Limb (tissue), 2 donors: Measurements from ENCODE around the gene NPLOC4.
"Not testable (repeated sequence)": the region's sequence is repeated elsewhere in the genome, so short reads cannot be mapped to it uniquely, and the experiment has no call there.

Source experiments
- DNase-seq, 2 donors: peaks; one replicate each; pipeline ENCODE4 v3.0.0-alpha.2; 2016; ENCODE audit errors: extremely low spot score in 2 of 2

Gene NPLOC4

DNA sequence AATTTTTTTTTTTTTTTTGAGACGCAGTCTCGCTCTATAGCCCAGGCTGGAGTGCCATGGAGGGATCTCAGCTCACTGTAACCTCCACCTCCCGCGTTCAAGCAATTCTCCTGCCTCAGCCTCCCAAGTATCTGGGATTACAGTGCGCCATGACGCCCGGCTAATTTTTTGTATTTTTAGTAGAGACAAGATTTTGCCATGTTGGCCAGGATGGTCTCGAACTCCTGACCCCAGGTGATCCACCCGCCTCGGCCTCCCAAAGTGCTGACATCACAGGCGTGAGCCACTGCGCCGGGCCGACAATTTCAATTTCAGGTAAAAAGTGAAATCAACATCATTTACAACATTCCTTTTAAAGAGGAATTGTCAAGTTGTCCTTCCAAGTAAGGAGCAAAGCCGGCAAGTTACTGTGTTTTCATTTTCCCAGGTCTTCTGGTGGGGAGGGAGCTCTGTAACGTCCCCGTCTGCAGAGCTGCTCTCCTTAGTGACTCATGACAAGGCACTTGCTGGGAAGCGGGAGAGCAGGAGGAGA lies 873 bp downstream of the NPLOC4 start:
- no peak for DNase-seq

DNA sequence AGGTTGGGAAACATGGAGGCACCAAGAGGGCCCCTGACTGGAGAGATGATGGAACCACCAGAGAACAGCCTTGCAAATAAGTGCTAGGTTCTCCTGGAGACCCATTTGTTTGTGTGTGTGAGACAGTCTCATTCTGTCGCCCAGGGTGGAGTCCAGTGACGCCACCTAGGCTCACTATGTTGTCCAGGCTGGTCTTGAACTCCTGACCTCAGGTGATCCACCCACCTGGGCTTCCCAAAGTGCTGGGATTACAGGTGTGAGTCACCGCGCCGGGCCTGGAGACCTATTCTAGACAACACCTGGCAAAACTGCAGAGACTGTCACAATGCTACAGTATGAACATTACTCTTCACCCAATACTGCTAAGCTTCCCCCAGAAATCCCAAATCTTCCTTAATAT lies 1.5 kb downstream of the NPLOC4 start:
- DNase-seq: no peak

DNA sequence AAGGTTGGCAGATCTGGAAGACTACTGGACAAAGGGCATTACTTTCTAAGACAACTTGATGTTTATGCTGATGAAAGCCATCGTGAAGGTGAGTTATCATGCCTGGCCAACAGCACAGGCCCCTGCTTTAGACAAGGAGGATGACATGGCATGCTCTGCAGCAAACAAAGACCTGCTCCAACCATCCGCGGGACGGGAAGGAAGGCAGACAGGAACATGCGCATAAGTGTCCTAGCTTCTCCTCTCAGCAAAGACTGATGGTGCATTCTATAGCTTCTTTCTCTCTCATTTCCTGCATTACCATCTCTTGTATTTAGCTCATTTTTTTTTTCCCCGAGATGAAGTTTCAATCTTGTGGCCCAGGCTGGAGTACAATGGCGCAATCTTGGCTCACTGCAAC lies 5.4 kb downstream of the NPLOC4 start:
- DNase-seq: no peak

DNA sequence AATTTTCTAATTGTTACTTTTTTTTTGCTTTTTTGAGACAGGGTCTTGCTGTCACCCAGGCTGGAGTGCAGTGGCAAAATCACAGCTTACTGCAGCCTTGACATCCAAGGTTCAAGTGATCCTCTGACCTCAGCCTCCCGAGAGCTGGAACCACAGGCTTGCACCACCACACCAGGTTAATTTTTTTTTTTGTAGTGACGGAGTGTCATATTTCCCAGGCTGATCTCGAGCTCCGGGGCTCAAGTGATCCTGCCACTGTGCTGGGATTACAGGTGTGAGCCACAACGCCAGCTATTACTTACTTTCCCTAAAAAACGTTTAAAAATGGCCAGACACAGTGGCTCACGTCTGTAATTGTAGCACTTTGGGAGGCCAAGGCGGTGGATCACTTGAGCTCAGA lies 6.6 kb downstream of the NPLOC4 start:
- no peak for DNase-seq

DNA sequence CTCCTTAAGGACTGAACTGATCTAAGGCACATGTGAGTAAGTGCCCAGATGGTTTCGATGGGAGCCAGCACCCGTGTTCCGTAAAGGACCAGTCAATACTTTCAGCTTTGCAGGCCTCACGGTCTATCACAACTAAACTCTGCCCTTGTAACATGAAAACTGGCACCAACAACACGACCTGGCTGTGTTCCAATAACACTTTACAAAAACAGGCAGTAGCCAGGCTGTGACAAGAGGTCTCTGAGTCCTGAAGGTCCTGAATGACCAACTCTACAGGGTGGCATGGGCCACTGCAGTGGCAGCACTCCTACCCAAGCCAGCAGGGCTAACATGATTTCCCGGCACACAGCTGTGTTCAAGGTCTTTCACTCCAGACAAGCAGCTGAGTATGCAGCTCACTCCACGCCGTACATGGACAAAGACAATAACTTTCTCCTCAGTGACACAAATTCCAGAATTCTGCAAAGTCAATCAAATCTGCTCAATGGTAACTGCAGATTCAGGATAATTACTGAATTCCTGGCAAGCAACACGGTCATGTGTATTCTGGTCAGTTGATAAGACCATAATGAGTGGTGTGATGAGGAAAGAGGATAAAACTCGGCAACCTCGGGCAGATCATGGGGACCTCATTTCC lies 15.3 kb downstream of the NPLOC4 start:
- DNase-seq: no peak

DNA sequence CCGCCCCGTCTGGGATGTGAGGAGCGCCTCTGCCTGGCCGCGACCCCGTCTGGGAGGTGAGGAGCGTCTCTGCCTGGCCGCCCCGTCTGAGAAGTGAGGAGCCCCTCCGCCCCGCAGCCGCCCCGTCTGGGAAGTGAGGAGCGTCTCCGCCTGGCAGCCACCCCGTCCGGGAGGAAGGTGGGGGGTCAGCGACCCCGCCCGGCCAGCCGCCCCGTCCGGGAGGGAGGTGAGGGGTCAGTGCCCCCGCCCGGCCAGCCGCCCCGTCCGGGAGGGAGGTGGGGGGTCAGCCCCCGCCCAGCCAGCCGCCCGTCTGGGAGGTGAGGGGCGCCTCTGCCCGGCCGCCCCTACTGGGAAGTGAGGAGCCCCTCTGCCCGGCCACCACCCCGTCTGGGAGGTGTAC lies 18.6 kb downstream of the NPLOC4 start:
- not testable (repeated sequence) for DNase-seq

DNA sequence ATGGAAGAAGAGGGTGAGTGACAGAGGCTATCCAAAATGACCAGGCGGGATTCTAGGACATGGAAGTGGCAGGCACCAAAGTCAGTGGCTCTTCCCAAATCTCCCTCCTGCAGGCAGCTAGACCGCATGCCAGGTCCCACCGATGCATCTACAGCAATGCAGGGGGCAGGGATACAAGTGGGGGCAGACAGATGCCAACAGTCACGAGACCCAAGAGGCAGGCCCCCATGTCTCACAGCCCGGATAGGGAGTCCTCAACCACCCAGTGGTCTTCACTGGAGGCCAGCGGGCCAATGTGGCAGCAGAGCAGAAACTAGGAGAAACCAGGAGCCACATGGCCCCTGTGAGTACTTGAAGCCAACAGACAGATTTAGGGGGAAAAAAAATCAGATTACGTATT lies 20.0 kb downstream of the NPLOC4 start:
- no peak for DNase-seq

DNA sequence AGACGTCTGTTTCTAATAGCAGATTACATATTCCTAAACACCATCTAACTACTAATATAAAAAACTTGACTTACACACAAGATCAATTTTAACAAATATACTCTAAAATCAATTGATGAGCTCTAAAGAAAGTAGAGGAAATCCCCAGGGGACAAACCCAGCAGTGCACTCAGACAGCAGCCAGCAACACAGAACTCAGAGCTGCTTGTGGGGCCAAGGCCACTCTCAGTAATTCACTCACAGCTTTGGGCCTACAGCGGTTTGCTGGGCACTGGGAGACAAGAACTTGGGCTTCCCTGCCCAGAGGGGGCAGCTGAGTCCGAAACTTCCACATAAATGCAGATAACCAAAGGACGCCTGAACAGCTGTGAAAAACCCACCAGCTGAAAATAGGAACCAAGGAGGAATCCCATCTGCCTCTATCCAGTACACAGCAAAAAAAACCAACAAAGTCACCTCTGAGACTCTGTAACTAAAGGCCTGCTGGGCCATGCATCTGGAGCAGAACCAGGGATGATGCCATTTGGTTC lies 21.4 kb downstream of the NPLOC4 start:
- DNase-seq: no peak

DNA sequence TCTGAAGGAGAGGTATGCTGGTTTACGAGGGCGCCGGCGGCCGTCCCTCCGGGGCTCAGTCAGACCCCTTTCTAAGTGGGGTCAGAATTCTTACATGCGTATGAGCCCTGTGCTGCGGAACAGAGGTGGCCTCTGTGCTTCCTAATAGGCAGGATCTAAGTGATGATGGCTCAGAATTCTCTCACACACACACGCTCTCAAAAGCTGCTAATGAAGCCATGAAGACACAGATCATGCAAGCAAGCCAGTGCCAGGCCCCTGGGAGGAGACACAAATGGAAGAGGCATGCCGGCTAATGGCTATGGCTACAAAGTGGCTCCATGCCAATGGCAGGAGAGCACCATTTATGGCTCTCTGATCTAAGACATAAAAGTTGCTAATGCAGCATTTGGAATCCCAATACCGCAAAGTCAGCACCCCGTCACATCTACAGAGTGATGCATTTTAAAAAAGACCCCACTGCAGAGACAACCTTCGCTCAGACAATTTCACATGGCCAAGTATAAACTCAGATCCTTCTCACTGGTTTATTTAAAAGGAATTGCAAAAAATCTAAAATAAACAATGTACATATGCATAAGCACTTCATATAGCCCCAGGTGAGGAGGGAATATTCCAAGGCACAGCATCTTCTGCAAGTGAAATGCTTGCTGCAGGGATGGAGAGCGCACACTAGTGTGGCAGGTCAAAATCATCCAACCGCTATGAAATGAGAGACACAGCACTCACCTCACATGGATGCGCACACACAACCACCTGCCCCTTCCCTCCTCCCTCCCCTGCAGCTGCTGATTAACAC lies 24.5 kb downstream of the NPLOC4 start:
- DNase-seq: peak in 1 of 2 donors; percentile 34

DNA sequence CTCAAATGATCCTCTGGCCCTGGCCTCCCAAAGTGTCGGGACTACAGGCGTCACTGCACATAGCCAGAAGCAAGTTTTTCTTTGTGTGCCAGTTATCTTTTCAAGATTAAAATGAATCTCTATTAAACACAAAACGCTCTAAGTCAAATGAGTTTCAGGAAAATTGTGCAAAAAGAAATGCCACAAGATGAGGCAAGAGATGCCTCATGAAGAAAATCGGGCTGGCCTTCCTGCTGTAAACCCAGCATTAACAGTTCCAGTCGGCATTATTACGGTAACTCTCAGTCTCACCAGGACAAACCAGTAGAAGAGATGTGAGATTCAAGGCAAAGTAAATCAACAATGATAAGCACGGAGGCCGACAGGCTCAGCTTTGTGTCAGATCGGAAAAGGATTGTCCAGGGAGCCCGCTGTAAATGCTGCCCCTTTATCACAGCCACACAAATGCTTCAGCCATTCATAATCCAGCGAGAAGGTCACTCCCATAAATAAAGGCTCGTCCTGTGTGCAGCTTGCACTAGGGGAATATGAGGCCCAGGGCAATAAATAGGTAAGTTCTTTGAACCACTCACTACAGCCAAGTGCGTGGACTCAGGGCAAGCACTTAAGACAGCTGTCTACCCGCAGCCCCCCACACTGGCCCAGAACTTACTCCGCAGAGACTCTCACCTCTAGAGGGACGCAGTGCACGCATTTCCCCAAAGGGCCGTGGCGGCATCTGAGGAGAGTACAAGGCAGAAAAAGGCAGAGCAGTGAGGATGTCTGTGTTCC lies 27.2 kb downstream of the NPLOC4 start:
- DNase-seq: no peak

DNA sequence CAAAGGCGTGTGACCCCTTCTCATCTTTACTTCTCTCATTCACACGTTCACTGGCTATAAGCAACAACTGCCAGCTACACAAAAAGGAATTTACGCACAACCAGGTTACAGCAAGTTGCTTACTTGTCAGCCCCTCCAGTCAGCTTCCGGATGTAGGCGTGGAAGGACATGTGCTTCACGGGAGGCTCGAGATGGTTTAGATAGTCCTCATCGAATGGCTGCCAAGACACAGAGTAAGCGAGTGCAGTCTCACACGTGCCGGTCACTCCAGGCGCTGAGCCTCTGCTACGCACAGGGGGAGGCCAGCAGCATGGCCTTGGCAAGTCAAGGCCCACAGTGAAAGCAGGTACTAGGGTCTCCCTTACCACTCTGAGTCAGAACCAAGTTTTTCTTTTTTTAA lies 28.3 kb downstream of the NPLOC4 start:
- no peak for DNase-seq

DNA sequence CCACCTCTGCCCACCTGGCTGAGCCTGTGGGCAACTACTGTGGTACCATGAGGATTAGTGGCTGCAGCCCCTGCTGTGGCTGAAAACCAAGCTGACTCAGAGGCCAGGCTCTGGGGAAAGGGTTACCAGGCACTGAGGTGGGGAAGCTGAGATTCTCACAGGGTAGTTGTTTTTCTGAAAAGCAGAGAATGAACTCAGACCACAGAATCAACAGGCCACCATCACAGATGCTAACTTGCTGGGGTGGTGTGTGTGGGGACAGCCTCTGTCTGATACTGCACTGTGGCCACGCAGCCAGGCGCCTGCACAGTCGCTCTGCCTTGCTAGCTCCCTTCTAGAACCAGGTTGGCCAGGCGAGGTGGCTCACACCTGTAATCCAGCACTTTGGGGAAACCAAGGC lies 28.8 kb downstream of the NPLOC4 start:
- no peak for DNase-seq

DNA sequence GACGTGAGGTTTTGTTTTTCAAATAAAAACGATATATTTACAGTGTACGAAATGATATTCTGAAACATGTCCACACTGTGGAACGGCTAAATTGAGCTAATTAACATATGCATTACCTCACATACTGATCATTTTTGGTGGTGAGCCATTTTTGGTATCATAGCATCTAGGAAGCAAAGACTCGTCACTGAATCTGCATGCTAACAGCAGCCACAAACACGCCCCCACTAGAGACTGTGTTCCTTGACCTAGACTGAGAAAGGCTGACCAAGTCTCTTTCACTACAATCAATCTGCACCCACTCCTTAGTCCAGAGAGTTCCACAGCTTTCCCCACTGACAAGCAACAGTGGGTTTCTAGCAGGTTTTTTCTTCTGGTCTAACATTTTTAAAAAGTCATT lies 29.5 kb downstream of the NPLOC4 start:
- no peak for DNase-seq

DNA sequence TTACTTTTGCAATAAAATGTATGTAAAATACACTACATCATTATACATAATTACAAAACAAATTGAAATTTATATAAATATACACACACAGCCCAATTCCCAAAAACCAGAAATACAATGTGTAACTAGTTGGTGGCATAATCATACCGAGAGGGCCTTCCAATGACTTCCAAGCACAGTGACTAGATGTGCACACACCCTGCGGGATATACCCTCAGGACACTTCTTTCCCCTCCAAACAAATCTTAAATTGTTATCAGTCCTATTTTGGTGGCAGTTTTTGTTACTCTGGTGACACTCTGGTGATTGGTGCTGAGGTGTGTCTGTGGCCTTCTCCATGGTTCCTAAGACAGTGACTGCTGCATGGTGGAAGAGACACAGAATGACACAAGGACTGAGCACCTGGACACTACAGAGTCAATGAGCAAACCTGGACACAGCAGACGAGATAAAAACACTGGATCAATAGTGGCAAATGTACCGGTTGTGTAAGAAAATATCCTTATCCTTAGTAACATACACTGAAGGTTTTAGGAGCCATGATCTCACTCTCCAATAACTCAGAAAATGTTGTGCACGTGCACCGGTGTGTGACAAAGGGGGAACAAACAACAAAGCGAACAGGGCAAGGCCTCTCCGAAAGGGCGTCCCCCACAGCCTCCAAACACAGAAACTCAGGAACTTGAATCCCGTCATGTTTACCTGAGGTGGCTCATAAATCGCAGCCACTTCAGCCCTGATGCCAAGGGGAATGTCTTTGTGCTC lies 32.9 kb downstream of the NPLOC4 start:
- no peak for DNase-seq

DNA sequence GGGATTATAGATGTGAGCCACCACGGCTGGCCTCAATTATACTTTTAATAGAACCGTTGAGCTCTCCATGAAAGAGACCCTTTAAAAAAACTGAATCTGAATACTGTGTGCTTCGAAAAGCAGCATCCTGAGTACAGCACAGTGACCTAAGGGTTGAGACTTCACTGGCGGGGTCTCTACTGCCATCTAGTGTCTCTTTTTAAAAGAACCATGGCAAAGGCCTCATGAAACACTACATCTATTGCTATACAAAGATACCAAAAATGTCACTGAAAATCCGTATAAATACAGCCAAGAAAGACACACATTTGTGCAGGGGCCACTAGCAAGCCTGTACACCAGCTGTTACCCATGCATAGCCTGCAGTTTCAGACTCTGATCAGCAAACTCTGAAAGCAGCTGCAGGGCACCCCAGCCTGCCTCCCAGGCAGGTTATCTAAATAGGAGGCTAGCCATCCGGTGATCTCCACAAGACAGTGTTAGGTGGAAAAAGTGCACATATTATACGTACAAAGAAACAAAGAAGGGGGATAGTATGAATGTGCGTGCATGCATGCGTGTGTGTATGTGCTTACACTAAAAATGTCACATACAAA lies 35.3 kb downstream of the NPLOC4 start:
- peak; percentile 47 to 87 for DNase-seq

DNA sequence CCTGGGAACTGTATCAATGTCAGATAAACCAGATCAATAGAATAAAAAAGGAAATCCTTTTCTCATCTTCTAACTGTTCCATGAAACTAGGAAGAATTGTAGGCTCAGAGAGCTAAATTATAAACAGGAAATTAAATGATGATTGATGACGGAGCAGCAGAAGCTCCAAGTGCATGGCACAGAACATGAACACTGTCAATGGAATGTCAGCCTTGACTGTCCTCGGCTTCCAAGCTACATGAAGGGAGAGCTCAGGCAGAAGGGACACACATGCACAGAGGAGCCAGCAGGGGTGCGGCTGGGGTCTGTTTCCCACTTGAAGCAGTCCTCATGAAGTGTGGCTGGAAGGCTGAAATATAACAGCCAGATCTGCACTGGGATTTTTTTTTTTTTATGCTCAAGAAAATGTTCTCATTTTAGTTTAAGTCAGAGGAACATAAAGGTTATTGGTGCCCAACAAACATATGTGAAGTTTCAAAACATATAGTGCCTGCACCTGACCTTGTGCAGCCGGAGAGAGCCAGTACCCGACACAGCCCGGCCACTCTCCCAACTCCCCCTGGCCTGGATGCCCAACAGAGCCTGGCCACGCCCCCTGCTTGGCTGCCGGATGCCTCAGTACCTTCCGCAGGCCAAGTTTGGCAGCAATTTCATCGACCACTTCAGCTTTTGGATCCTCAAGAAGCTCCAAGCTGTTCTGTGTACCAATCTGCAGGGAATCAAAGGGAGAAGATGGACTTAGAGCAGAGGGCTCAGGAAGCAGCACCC lies 37.0 kb downstream of the NPLOC4 start:
- no peak for DNase-seq

DNA sequence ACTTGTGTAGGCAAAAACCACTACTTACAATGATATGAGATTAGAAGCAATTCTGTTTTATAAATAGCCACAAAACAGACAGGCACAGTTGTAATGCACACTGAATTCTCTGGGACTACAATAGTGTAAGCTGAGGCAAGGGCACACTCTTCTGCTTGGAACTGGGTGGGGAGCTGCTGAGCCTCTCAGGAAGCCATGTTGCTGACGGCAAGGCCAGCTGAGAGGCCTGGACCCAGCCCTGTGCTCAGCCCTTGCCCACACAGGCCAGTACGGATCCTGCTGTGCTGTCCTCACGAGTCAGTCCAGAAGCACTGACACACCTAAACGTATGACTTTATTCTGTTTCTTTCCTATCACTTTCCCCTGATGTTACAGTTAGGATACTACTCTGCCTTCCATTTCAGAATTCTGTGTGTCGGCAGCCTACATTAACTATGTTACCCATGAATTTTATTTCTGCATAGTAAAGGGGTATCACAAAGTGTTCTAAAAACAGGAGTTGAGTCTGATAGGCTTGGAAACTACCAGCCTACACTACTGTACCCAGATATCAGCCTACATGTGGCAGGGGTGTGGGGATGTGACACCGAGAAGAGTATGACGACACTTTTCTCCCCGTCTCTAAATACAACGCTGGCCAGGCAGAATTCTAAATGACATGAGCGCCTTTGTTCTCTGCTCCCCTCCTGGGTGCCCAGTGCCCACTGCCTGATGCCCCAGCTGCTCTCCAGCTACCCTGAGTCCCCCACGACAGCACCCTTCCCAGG lies 43.6 kb downstream of the NPLOC4 start:
- no peak for DNase-seq

DNA sequence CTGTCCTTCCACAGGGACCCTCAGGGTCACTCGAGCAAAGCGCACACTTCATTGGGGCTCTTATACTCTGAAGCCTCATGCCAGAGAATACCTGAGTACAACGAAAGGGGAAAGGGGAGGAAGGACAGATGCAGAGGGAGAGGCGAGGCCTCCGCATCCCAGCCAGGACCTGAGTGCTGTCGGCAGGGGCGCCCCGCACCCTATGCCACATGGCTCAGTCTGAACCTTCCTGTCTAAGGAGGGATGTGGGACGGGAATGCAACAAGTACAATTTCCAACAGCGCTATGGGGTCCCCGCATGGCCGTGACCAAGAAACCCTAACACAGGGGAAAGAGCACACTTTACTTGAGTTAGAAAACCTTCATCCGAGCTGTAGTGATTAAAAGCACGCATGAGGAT lies 44.9 kb downstream of the NPLOC4 start:
- DNase-seq: no peak

DNA sequence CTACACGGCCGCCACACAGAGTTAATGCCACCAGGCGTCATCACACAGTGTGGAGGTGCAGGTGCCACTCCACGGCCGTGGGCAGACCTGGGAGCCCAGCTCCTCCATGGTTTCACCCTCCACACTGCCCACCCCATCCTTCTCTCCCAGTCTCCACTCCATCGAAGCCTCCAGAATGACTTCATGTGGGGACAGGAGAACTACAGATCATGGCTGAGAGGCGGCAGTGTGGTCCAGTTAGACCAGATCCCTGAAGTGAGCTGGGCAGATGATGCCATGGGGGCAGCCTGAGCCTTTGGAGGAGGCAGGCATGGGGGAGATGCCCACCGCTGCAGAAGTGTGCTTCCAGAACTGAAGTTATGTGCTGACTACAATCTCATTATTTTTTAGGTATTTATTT lies 46.8 kb downstream of the NPLOC4 start:
- DNase-seq: no peak
